ENCODE measurements around the gene AMOTL2. TPM values are rescaled to one million over a fixed set of nuclear protein-coding genes. Genes with fewer than 3 reads are reported as not detected.

The AMOTL2 gene
- total RNA-seq, 1 experiment from 2014 or later = 59.6 TPM

DNA sequence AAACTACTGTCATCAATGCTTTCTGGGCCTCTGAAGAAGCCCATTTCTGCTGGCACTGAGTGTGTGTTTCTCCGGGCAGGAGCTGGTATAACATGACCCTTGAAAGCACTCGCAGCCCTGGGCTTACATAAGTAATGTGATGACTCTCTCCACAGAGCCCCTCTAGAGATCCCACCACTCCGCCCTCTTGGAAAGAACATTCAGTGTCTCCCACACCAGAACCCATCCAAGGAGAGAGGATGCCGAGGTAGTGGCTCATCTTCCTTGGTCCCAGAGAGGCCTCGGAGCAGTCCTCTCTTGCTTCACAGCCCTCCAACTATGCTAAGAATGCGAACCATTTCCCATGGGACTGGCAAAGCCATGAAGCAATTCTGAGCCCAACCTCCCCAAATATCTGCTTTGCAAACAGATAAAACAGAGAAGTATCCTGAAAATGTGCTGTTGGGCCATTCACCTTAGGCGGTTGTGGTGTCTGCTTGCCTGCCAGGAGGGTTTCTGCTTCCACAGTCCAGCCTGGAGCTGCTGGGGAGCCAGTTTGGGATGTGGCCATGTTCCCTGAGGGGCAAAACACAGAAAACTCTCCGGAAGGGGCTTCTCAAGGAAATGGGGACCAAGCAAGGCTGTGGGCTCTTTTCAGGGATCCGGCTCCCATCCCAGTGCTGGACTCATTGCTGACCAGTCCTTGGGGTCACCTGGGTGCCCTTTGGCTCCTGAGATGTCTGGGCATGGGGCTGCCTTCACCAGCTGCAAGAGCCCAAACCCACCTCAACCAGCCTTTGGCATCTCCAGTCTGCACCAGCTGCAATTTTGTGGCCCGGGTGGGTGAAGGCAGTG lies 47.3 kb downstream of the AMOTL2 start:
- Histone ChIP-seq H3K36me3 (ENCODE audit: insufficient read depth, low read length, poor library complexity, severe bottlenecking) (no peaks in the 10 kb centered on the region), H3K4me3 (ENCODE audit: low read depth, low read length, poor library complexity, severe bottlenecking) (no peak overlapping the region), H3K27ac (ENCODE audit: low read depth, low read length, poor library complexity, severe bottlenecking) (peak overlapping the region; percentile 74), H3K27me3 (replicated peaks; ENCODE audit: insufficient read depth, low read depth, low read length, poor library complexity) (no peaks in the 10 kb centered on the region), H3K9me3 (ENCODE audit: low read depth, low read length, poor library complexity, severe bottlenecking) (no peaks in the 10 kb centered on the region), H3K4me1 (ENCODE audit: insufficient read depth, low read length, poor library complexity, severe bottlenecking) (peaks cover 46% of the 10 kb centered on the region)
- intact Hi-C loops (cut with micrococcal nuclease; ENCODE audit: unreplicated experiment) = loop anchor here (5.0 kb wide), 1 partner anchor 35 kb away; no protein-coding TSS in a partner anchor
- CTCF ChIA-PET = interaction anchor here (0.5 kb wide), 1 partner anchor 146 kb away, joined by 3 read pairs; no protein-coding TSS in a partner anchor
- no TSS peak for BruUV-seq (replicated peaks)
- TF ChIP-seq, protein P1, sequence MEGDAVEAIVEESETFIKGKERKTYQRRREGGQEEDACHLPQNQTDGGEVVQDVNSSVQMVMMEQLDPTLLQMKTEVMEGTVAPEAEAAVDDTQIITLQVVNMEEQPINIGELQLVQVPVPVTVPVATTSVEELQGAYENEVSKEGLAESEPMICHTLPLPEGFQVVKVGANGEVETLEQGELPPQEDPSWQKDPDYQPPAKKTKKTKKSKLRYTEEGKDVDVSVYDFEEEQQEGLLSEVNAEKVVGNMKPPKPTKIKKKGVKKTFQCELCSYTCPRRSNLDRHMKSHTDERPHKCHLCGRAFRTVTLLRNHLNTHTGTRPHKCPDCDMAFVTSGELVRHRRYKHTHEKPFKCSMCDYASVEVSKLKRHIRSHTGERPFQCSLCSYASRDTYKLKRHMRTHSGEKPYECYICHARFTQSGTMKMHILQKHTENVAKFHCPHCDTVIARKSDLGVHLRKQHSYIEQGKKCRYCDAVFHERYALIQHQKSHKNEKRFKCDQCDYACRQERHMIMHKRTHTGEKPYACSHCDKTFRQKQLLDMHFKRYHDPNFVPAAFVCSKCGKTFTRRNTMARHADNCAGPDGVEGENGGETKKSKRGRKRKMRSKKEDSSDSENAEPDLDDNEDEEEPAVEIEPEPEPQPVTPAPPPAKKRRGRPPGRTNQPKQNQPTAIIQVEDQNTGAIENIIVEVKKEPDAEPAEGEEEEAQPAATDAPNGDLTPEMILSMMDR (conservative IDR thresholded peaks at IDR 0.05; ENCODE audit: low read depth, low read length) = no peak
- no peak for TF ChIP-seq EZH2 (IDR thresholded peaks at IDR 0.05; ENCODE audit: borderline replicate concordance, low read depth, low read length, poor library complexity, severe bottlenecking)
- POLR2A ChIA-PET (ENCODE audit: low non-redundant PET) = no interaction called here
- DNase-seq (ENCODE audit: low spot score) = peak; percentile 93

DNA sequence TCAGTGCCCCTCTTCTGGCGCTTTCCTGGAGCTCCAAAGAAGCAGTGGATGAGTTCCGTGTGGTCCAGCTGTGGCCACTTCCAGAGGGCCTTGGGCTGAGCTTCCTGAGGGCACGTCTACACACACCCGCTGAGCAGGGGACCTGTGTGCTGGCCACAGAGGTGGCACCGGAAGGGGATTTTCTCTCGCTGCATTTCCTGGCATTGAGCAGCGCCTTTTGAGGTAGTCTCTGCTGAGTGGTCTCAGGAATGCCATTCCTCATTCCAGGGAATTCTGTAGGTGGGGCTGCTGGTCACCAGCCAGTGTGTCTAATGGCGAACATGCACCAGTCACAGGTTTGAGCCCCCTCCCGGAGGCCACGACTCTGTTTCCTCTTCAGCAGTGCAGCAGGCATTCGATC lies 48.1 kb downstream of the AMOTL2 start:
- no peaks in the 10 kb centered on the region for H3K27me3 ChIP-seq (replicated peaks; ENCODE audit: insufficient read depth, low read depth, low read length, poor library complexity)
- ChIA-PET POLR2A (ENCODE audit: low non-redundant PET) (no interaction called here), CTCF (no interaction called here)
- no peaks in the 10 kb centered on the region for H3K9me3 ChIP-seq (ENCODE audit: low read depth, low read length, poor library complexity, severe bottlenecking)
- TF ChIP-seq EZH2 (IDR thresholded peaks at IDR 0.05; ENCODE audit: borderline replicate concordance, low read depth, low read length, poor library complexity, severe bottlenecking) = no peak
- TF ChIP-seq, protein P1 (conservative IDR thresholded peaks at IDR 0.05; ENCODE audit: low read depth, low read length) = no peak
- H3K27ac ChIP-seq (ENCODE audit: low read depth, low read length, poor library complexity, severe bottlenecking) = no peak overlapping the region
- H3K4me1 ChIP-seq (ENCODE audit: insufficient read depth, low read length, poor library complexity, severe bottlenecking) = peaks cover 43% of the 10 kb centered on the region
- DNase-seq (ENCODE audit: low spot score) = no peak
- intact Hi-C loops (cut with micrococcal nuclease; ENCODE audit: unreplicated experiment) = loop anchor here (5.0 kb wide), 1 partner anchor 36 kb away; no protein-coding TSS in a partner anchor
- H3K4me3 ChIP-seq (ENCODE audit: low read depth, low read length, poor library complexity, severe bottlenecking) = no peak overlapping the region
- no TSS peak for BruUV-seq (replicated peaks)
- H3K36me3 ChIP-seq (ENCODE audit: insufficient read depth, low read length, poor library complexity, severe bottlenecking) = no peaks in the 10 kb centered on the region

DNA sequence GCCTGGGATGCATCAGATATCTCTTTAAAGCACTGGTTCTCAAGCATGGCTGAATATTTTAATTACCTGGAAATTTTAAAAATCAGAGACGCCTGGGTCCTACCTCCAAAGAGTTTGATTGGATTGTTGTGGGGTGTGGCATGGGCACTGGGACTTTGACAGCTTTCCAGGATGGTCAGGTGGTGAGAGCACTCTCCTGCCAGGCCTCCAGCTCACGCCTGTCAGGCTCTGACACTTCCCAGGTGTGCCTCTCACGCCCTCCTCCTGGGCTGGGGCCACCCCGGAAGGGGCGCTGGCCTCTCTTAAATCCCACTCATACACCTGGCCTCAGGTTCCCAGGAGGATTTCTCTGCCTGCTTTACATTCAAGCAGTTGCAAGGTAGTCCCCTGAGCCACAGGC lies 48.5 kb downstream of the AMOTL2 start:
- DNase-seq (ENCODE audit: low spot score) = no peak
- H3K36me3 ChIP-seq (ENCODE audit: insufficient read depth, low read length, poor library complexity, severe bottlenecking) = no peaks in the 10 kb centered on the region
- no peaks in the 10 kb centered on the region for H3K9me3 ChIP-seq (ENCODE audit: low read depth, low read length, poor library complexity, severe bottlenecking)
- ChIA-PET POLR2A (ENCODE audit: low non-redundant PET) (no interaction called here), CTCF (no interaction called here)
- H3K4me3 ChIP-seq (ENCODE audit: low read depth, low read length, poor library complexity, severe bottlenecking) = no peak overlapping the region
- H3K27ac ChIP-seq (ENCODE audit: low read depth, low read length, poor library complexity, severe bottlenecking) = no peak overlapping the region
- intact Hi-C loops (cut with micrococcal nuclease; ENCODE audit: unreplicated experiment) = loop anchor here (5.0 kb wide), 1 partner anchor 37 kb away; no protein-coding TSS in a partner anchor
- BruUV-seq (replicated peaks) = no TSS peak
- TF ChIP-seq EZH2 (IDR thresholded peaks at IDR 0.05; ENCODE audit: borderline replicate concordance, low read depth, low read length, poor library complexity, severe bottlenecking) = no peak
- peaks cover 40% of the 10 kb centered on the region for H3K4me1 ChIP-seq (ENCODE audit: insufficient read depth, low read length, poor library complexity, severe bottlenecking)
- H3K27me3 ChIP-seq (replicated peaks; ENCODE audit: insufficient read depth, low read depth, low read length, poor library complexity) = no peaks in the 10 kb centered on the region

All from A673 (cell line).